ENCODE measurements around the gene PFKFB2. TPM values are rescaled to one million over a fixed set of nuclear protein-coding genes. Genes with fewer than 3 reads are reported as not detected.
A peak's percentile ranks its signal among the peaks of the same experiment; 100 is the strongest.

PFKFB2 gene
- polyA plus RNA-seq, 3 donors = 2.1 to 6.9 (median 2.3) TPM

DNA sequence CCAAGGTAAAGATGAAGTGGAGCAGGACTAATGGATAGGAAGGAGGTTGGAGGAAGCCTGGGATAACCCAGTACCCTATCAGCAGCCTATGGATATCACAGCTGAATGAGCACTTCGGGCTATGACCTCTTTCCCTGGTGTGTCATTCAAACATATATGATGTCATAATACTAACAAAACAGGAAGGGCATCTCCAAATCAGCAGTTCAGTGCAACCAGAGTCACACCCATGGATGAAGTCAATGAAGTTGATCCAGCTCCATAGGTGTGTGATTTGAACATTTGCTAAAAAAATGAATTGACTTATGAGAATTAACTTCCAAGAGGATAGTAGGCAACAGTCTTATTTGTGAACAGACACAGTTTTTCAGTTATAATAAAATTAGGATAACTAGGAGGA, 18.9 kb upstream of the PFKFB2 start:
- H3K27me3 Mint-ChIP-seq (ENCODE audit: low read depth in 3 of 3) = peaks cover 4 to 10% (median 6%) of the 10 kb centered on the region in 3 donors
- Histone ChIP-seq H3K9ac (ENCODE audit: insufficient read depth, low read length, poor library complexity, severe bottlenecking) (no peak overlapping the region), H3K4me3 (replicated peaks in 1 of 3; ENCODE audit: low read depth in 2 of 3, low read length in 3 of 3) (no peak overlapping the region), H2AFZ (ENCODE audit: insufficient read depth, low read depth, low read length, poor library complexity, severe bottlenecking) (no peak overlapping the region), H4K20me1 (ENCODE audit: insufficient read depth, low read length) (no peaks in the 10 kb centered on the region), H3K79me2 (ENCODE audit: insufficient read depth, low read length) (no peaks in the 10 kb centered on the region), H3K9me3 (replicated peaks in 1 of 2; ENCODE audit: control insufficient read depth in 1 of 2, insufficient read depth in 1 of 2, low read length in 2 of 2) (no peaks in the 10 kb centered on the region), H3K27me3 (ENCODE audit: control insufficient read depth in 2 of 2, insufficient read depth in 2 of 2, low read length in 2 of 2) (peaks cover 4 to 8% of the 10 kb centered on the region in 2 donors), H3K4me1 (ENCODE audit: control insufficient read depth in 1 of 2, insufficient read depth in 2 of 2, low read length in 2 of 2) (no peaks in the 10 kb centered on the region), H3K36me3 (replicated peaks in 1 of 2; ENCODE audit: control insufficient read depth in 1 of 2, insufficient read depth in 2 of 2, low read length in 2 of 2) (no peaks in the 10 kb centered on the region), H3K27ac (ENCODE audit: low read depth in 1 of 2, low read length in 2 of 2) (no peak overlapping the region), H3K4me2 (replicated peaks; ENCODE audit: extremely low read depth, low read length, poor library complexity, severe bottlenecking) (no peak overlapping the region)
- DNase-seq = peak in 2 of 3 donors; percentile 11 to 48
- TF ChIP-seq CTCF (IDR thresholded peaks at IDR 0.05) = no peak
- intact Hi-C loops (cut with micrococcal nuclease) = no loop called here
- H3K36me3 Mint-ChIP-seq = no peaks in the 10 kb centered on the region
- H3K4me1 Mint-ChIP-seq = peaks cover 7% of the 10 kb centered on the region
- H3K27ac Mint-ChIP-seq = no peak overlapping the region
- no peaks in the 10 kb centered on the region for H3K9me3 Mint-ChIP-seq
- H3K4me3 Mint-ChIP-seq = no peak overlapping the region
- no CpG with 5 or more reads among the region's 1 CpG for WGBS (ENCODE audit: insufficient coverage)

- no peak for TF ChIP-seq CTCF (IDR thresholded peaks at IDR 0.05)
- peaks cover 4 to 8% of the 10 kb centered on the region in 2 donors for H3K27me3 ChIP-seq (ENCODE audit: control insufficient read depth in 2 of 2, insufficient read depth in 2 of 2, low read length in 2 of 2)
- H3K4me1 ChIP-seq (ENCODE audit: control insufficient read depth in 1 of 2, insufficient read depth in 2 of 2, low read length in 2 of 2) = no peaks in the 10 kb centered on the region
- H4K20me1 ChIP-seq (ENCODE audit: insufficient read depth, low read length) = no peaks in the 10 kb centered on the region
- no peak overlapping the region for H3K9ac ChIP-seq (ENCODE audit: insufficient read depth, low read length, poor library complexity, severe bottlenecking)
- no peak overlapping the region for H3K27ac ChIP-seq (ENCODE audit: low read depth in 1 of 2, low read length in 2 of 2)
- Mint-ChIP-seq H3K27ac (no peak overlapping the region), H3K4me3 (no peak overlapping the region), H3K36me3 (no peaks in the 10 kb centered on the region), H3K4me1 (peaks cover 7% of the 10 kb centered on the region), H3K27me3 (ENCODE audit: low read depth in 3 of 3) (peaks cover 4 to 10% (median 9%) of the 10 kb centered on the region in 3 donors), H3K9me3 (no peaks in the 10 kb centered on the region)
- H3K36me3 ChIP-seq (replicated peaks in 1 of 2; ENCODE audit: control insufficient read depth in 1 of 2, insufficient read depth in 2 of 2, low read length in 2 of 2) = no peaks in the 10 kb centered on the region
- DNase-seq = peak in 2 of 3 donors; percentile 10 to 61
- H3K4me2 ChIP-seq (replicated peaks; ENCODE audit: extremely low read depth, low read length, poor library complexity, severe bottlenecking) = no peak overlapping the region
- intact Hi-C loops (cut with micrococcal nuclease) = no loop called here
- H3K9me3 ChIP-seq (replicated peaks in 1 of 2; ENCODE audit: control insufficient read depth in 1 of 2, insufficient read depth in 1 of 2, low read length in 2 of 2) = no peaks in the 10 kb centered on the region
- H3K79me2 ChIP-seq (ENCODE audit: insufficient read depth, low read length) = no peaks in the 10 kb centered on the region
- no peak overlapping the region for H2AFZ ChIP-seq (ENCODE audit: insufficient read depth, low read depth, low read length, poor library complexity, severe bottlenecking)
- H3K4me3 ChIP-seq (replicated peaks in 1 of 3; ENCODE audit: low read depth in 2 of 3, low read length in 3 of 3) = no peak overlapping the region
Measured at GRCh38 chr1:207034998-207035397, 18.1 kb upstream of the PFKFB2 start.
